ENCODE results near the gene SEC63. TPM values are rescaled to one million over a fixed set of nuclear protein-coding genes. Genes with fewer than 3 reads are reported as not detected.

SEC63 gene
- total RNA-seq, 4 donors from 2014 or later: 28.1 to 42.6 (median 32.9) TPM

Small RNA genes within 50 kb of the gene (small RNA-seq; reads per million reads assigned to genes)
- gene MTHFD2P3 (0 reads per million in 4 donors), gene RF00045 (0 reads per million in 4 donors), gene RNU6-437P (0 reads per million in 4 donors)

Other genes with a start within 250 kb of the SEC63 start
- 1 to 10 TPM in 1 of 4 donors, under 1 TPM in 2, not detected in 1; 0.35 to 1.7 (median 0.54) TPM for gene SCML4, start 133.9 kb downstream of the SEC63 start, total RNA-seq
- 10 to 100 TPM; 44.6 to 78.1 (median 55.5) TPM for gene OSTM1, start 116.5 kb upstream of the SEC63 start, total RNA-seq
- not detected for gene NR2E1, start 207.8 kb upstream of the SEC63 start, total RNA-seq